H9 (cell line): Measurements from ENCODE around the gene TMCC3. TPM values are rescaled to one million over a fixed set of nuclear protein-coding genes. Genes with fewer than 3 reads are reported as not detected.
A peak's percentile ranks its signal among the peaks of the same experiment; 100 is the strongest.

Source experiments
- DNase-seq: peaks from one replicate; pipeline ENCODE4 v3.0.0-alpha.2; 2017
- H2AFZ ChIP-seq: one replicate; pipeline ENCODE4 v1.6.1; 2013; ENCODE audit warnings: mild to moderate bottlenecking, low read length, control low read depth, moderate library complexity
- H2AK5ac ChIP-seq: 2 replicates; pipeline ENCODE4 v1.6.1; 2013; ENCODE audit warnings: low read length, control low read depth, mixed read lengths; ENCODE audit not compliant: insufficient read length
- H2BK120ac ChIP-seq: one replicate; pipeline ENCODE4 v1.6.1; 2013; ENCODE audit warnings: low read depth, mild to moderate bottlenecking, low read length, control low read depth, inconsistent platforms; ENCODE audit not compliant: poor library complexity, severe bottlenecking
- H2BK12ac ChIP-seq: 2 replicates; pipeline ENCODE4 v1.6.1; 2013; ENCODE audit warnings: low read length, control low read depth, mixed read lengths, low read depth; ENCODE audit not compliant: insufficient read length
- H2BK15ac ChIP-seq: 2 replicates; pipeline ENCODE4 v1.6.1; 2013; ENCODE audit warnings: low read depth, low read length, control low read depth
- H2BK20ac ChIP-seq: one replicate; pipeline ENCODE4 v1.6.1; 2013; ENCODE audit warnings: low read depth, mild to moderate bottlenecking, low read length, control low read depth, inconsistent platforms; ENCODE audit not compliant: poor library complexity, severe bottlenecking
- H2BK5ac ChIP-seq: 2 replicates; pipeline ENCODE4 v1.6.1; 2013; ENCODE audit warnings: low read length, control low read depth, mixed read lengths; ENCODE audit not compliant: insufficient read length
- H3K14ac ChIP-seq: 2 replicates; pipeline ENCODE4 v1.6.1; 2013; ENCODE audit warnings: low read length, control low read depth; ENCODE audit not compliant: insufficient read depth
- H3K18ac ChIP-seq: 2 replicates; pipeline ENCODE4 v1.6.1; 2013; ENCODE audit warnings: low read depth, mild to moderate bottlenecking, mixed read lengths, low read length, control low read depth; ENCODE audit not compliant: insufficient read length
- H3K23ac ChIP-seq: 2 replicates; pipeline ENCODE4 v1.6.1; 2013; ENCODE audit warnings: low read length, control low read depth, mixed read lengths, low read depth; ENCODE audit not compliant: insufficient read length
- H3K23me2 ChIP-seq: 2 replicates; pipeline ENCODE4 v1.6.1; 2013; ENCODE audit warnings: low read depth, mild to moderate bottlenecking, mixed read lengths, low read length, control low read depth; ENCODE audit not compliant: insufficient read length, poor library complexity, severe bottlenecking
- H3K27ac ChIP-seq: 2 replicates; pipeline ENCODE4 v1.5.1; 2013; ENCODE audit warnings: low read length, control low read depth, mixed read lengths, low read depth; ENCODE audit not compliant: insufficient read length
- H3K27me3 ChIP-seq: 2 replicates; pipeline ENCODE4 v1.6.1; 2013; ENCODE audit warnings: low read length, control low read depth, inconsistent platforms; ENCODE audit not compliant: insufficient read depth
- H3K4ac ChIP-seq: 2 replicates; pipeline ENCODE4 v1.6.1; 2013; ENCODE audit warnings: low read depth, mild to moderate bottlenecking, control low read depth, inconsistent platforms, low read length, moderate library complexity
- H3K4me1 ChIP-seq: 2 replicates; pipeline ENCODE4 v1.6.1; 2013; ENCODE audit warnings: low read length, control low read depth, inconsistent platforms; ENCODE audit not compliant: insufficient read depth
- H3K4me2 ChIP-seq: 2 replicates; pipeline ENCODE4 v1.6.1; 2013; ENCODE audit warnings: low read length, control low read depth, mixed read lengths; ENCODE audit not compliant: insufficient read length, insufficient read depth
- H3K56ac ChIP-seq: 2 replicates; pipeline ENCODE4 v1.6.1; 2013; ENCODE audit warnings: low read depth, mild to moderate bottlenecking, mixed read lengths, low read length, control low read depth; ENCODE audit not compliant: insufficient read length
- H3K79me1 ChIP-seq: 2 replicates; pipeline ENCODE4 v1.6.1; 2013; ENCODE audit warnings: low read depth, mild to moderate bottlenecking, moderate library complexity, low read length, control low read depth, inconsistent platforms; ENCODE audit not compliant: insufficient read depth, poor library complexity, severe bottlenecking
- H3K79me2 ChIP-seq: 2 replicates; pipeline ENCODE4 v1.6.1; 2013; ENCODE audit warnings: low read length, control low read depth, inconsistent platforms; ENCODE audit not compliant: insufficient read depth
- H3K9ac ChIP-seq: 2 replicates; pipeline ENCODE4 v1.6.1; 2013; ENCODE audit warnings: low read length, control low read depth, mixed read lengths; ENCODE audit not compliant: insufficient read length; ENCODE audit errors: extremely low read depth
- H3K9me3 ChIP-seq: one replicate; pipeline ENCODE4 v1.6.1; 2013; ENCODE audit warnings: low read depth, low read length, inconsistent platforms; ENCODE audit not compliant: control insufficient read depth
- H3T11ph ChIP-seq: one replicate; pipeline ENCODE4 v1.6.1; 2013; ENCODE audit warnings: mild to moderate bottlenecking, low read length, control low read depth, inconsistent platforms
- H4K20me1 ChIP-seq: one replicate; pipeline ENCODE4 v1.6.1; 2013; ENCODE audit not compliant: control insufficient read depth, insufficient read length, insufficient read depth
- H4K5ac ChIP-seq: 2 replicates; pipeline ENCODE4 v1.6.1; 2013; ENCODE audit warnings: low read depth, mild to moderate bottlenecking, mixed read lengths, low read length, control low read depth; ENCODE audit not compliant: insufficient read length
- H4K8ac ChIP-seq: replicated peaks from 2 replicates; pipeline ENCODE4 v1.6.1; 2013; ENCODE audit warnings: low read length, control low read depth, mixed read lengths, low read depth; ENCODE audit not compliant: insufficient read length
- H4K91ac ChIP-seq: 2 replicates; pipeline ENCODE4 v1.6.1; 2013; ENCODE audit warnings: low read depth, mild to moderate bottlenecking, moderate library complexity, mixed read lengths, low read length, control low read depth; ENCODE audit not compliant: insufficient read length
- H3K27ac Mint-ChIP-seq, 3 experiments: 2 replicates in 2 of 3; 3 replicates in 1 of 3; pipeline ENCODE4 v1.8.0; 2020 to 2021; ENCODE audit warnings: mixed read lengths in 3 of 3, mild to moderate bottlenecking in 1 of 3, moderate library complexity in 1 of 3
- H3K27me3 Mint-ChIP-seq: 2 replicates; pipeline ENCODE4 v1.8.0; 2021; ENCODE audit warnings: low read depth, mild to moderate bottlenecking, moderate library complexity, mixed read lengths
- H3K36me3 Mint-ChIP-seq, 3 experiments: 2 replicates in 2 of 3; 3 replicates in 1 of 3; pipeline ENCODE4 v1.8.0; 2020 to 2021; ENCODE audit warnings: low read depth in 3 of 3, mixed read lengths in 3 of 3; ENCODE audit not compliant: insufficient read depth in 1 of 3
- H3K4me1 Mint-ChIP-seq, 2 experiments: 2 replicates each; pipeline ENCODE4 v1.8.0; 2020; ENCODE audit warnings: mixed read lengths in 2 of 2
- H3K4me3 Mint-ChIP-seq, 2 experiments: 2 replicates in 1 of 2; 3 replicates in 1 of 2; pipeline ENCODE4 v1.8.0; 2020 to 2021; ENCODE audit warnings: mild to moderate bottlenecking in 2 of 2, mixed read lengths in 2 of 2, moderate library complexity in 1 of 2
- H3K9me3 Mint-ChIP-seq, 2 experiments: 2 replicates in 1 of 2; 3 replicates in 1 of 2; pipeline ENCODE4 v1.8.0; 2020; ENCODE audit warnings: mild to moderate bottlenecking in 2 of 2, mixed read lengths in 2 of 2, moderate library complexity in 1 of 2
- WGBS: extraction: QIAGEN DNeasy Blood & Tissue Kit; methylation state at CpG from one replicate; pipeline ENCODE4 v1.1.7; 2013; ENCODE audit warnings: missing lambda C conversion rate, low lambda C conversion rate, mixed read lengths; ENCODE audit not compliant: insufficient read length; ENCODE audit errors: extremely low coverage; 5-methylcytosine and 5-hydroxymethylcytosine counted together
- total RNA-seq: library from RNA; stranded (reverse); gene quantifications from 2 replicates; pipeline ENCODE4 v1.2.1, GENCODE V29; 2021
- TF ChIP-seq, protein P1 (sequence below): fragments of 200-600 bp; sonication (generic); conservative IDR thresholded peaks from 3 replicates; pipeline ENCODE4 v1.8.0; 2021; ENCODE audit warnings: antibody characterized with exemption, mild to moderate bottlenecking

Gene TMCC3
- total RNA-seq, 1 experiment from 2014 or later = 0.87 TPM

GRCh38 chr12:94616203-94616729, 34.1 kb downstream of the TMCC3 start:
- no peak overlapping the region for H2BK120ac ChIP-seq
- no peaks in the 10 kb centered on the region for H3K79me2 ChIP-seq
- H3K56ac ChIP-seq = no peak overlapping the region
- Mint-ChIP-seq H3K27ac (no peak overlapping the region), H3K9me3 (no peaks in the 10 kb centered on the region), H3K27me3 (no peaks in the 10 kb centered on the region), H3K36me3 (no peaks in the 10 kb centered on the region), H3K4me3 (no peak overlapping the region), H3K4me1 (peaks cover 0 to 18% of the 10 kb centered on the region in 2 experiments; a peak in 3 of 4 replicates)
- H3K27me3 ChIP-seq = no peaks in the 10 kb centered on the region
- no peak overlapping the region for H3K14ac ChIP-seq
- H3K23ac ChIP-seq = no peak overlapping the region
- H3K79me1 ChIP-seq = no peaks in the 10 kb centered on the region
- H3T11ph ChIP-seq = no peak overlapping the region
- H2BK20ac ChIP-seq = no peak overlapping the region
- peak; percentile 49 for DNase-seq
- no CpG with 5 or more reads among the region's 11 CpGs for WGBS
- H2AFZ ChIP-seq = no peak overlapping the region
- TF ChIP-seq, protein P1, sequence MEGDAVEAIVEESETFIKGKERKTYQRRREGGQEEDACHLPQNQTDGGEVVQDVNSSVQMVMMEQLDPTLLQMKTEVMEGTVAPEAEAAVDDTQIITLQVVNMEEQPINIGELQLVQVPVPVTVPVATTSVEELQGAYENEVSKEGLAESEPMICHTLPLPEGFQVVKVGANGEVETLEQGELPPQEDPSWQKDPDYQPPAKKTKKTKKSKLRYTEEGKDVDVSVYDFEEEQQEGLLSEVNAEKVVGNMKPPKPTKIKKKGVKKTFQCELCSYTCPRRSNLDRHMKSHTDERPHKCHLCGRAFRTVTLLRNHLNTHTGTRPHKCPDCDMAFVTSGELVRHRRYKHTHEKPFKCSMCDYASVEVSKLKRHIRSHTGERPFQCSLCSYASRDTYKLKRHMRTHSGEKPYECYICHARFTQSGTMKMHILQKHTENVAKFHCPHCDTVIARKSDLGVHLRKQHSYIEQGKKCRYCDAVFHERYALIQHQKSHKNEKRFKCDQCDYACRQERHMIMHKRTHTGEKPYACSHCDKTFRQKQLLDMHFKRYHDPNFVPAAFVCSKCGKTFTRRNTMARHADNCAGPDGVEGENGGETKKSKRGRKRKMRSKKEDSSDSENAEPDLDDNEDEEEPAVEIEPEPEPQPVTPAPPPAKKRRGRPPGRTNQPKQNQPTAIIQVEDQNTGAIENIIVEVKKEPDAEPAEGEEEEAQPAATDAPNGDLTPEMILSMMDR = no peak; the same call in 2 of the 3 replicates
- no peak overlapping the region for H3K27ac ChIP-seq
- no peak overlapping the region for H2BK5ac ChIP-seq
- H2AK5ac ChIP-seq = no peak overlapping the region
- H3K4me1 ChIP-seq = peaks cover 2% of the 10 kb centered on the region; the same call in 1 of the 2 replicates
- H2BK15ac ChIP-seq = no peak overlapping the region
- no peak overlapping the region for H3K4ac ChIP-seq
- no peak overlapping the region for H2BK12ac ChIP-seq
- H4K8ac ChIP-seq = no peak overlapping the region
- no peak overlapping the region for H3K18ac ChIP-seq
- no peak overlapping the region for H3K9ac ChIP-seq
- no peak overlapping the region for H4K91ac ChIP-seq
- no peak overlapping the region for H3K4me2 ChIP-seq
- H4K5ac ChIP-seq = no peak overlapping the region
- H3K9me3 ChIP-seq = no peaks in the 10 kb centered on the region
- H4K20me1 ChIP-seq = no peaks in the 10 kb centered on the region
- H3K23me2 ChIP-seq = no peaks in the 10 kb centered on the region
